GM15510 (cell line): ENCODE measurements around the gene UMAD1.

Source experiments
- POLR2A ChIP-seq: IDR thresholded peaks from 3 replicates; pipeline ENCODE4 v1.6.1; 2011; ENCODE audit warnings: borderline replicate concordance; ENCODE audit not compliant: insufficient read length; ENCODE audit errors: extremely low read depth

The UMAD1 gene

DNA sequence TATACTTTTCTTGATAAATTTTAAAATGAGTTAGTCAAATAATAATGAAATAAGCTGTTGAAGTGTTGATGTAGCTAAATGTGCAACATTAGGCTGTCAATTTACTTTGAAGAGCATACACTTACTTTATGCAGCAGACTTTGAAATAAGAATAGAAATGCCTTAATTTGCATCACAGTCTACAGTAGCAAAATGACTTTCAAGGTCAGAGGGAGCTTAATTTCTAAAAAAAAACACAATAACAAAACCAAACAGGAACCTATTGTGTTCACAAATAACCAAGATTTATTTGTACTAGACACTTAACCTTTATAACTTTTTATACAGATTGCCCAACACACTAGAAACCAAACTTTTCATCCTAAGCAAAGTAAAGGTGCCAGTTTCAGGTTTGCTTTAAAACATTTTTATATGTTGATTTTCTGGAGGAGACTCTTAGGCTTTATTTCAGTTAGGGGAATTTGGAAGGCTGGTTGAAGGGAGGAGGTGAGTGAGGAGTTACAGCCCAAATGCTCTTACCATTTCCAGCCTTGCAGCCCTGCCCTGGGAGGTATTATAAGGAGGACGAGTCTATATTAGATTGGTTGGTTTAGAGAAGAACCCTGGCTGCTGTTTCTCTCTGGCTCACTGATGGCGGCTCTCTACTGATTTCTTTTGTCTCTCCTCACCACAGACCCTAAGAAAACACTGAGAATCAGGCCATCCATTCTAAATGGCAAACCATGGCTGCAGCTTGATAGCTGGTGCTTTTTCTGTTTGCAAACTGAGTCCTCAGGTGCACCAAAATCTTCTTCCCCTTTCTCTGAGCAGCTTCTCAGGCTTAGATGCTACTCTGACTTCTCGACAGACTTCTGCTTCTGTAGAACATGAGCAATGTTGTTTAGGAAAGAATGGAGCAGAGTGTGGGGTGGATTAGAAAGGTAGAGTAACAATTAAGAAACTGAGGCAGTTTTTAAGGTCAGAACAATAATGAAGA lies 133.1 kb downstream of the UMAD1 start:
- TF ChIP-seq POLR2A, result no peak

DNA sequence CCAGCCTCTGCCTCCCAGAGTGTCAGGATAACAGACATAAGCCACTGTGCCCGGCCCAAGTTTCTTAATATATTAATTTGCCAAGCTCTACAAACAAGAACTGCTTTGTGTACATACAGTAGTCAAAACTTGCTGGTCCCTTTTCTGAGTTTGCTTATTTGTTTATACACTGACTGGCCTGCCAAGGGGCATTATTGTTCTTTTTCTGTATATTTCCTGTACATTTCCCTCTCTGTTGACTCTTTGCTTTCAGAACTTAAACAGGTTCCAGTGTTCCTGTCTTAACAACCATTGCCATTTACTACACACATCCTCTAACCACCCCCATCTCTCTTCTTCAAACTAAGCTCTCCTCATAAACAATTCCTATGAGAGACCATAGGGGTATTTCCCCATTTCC lies 139.3 kb downstream of the UMAD1 start:
- no peak for TF ChIP-seq POLR2A

DNA sequence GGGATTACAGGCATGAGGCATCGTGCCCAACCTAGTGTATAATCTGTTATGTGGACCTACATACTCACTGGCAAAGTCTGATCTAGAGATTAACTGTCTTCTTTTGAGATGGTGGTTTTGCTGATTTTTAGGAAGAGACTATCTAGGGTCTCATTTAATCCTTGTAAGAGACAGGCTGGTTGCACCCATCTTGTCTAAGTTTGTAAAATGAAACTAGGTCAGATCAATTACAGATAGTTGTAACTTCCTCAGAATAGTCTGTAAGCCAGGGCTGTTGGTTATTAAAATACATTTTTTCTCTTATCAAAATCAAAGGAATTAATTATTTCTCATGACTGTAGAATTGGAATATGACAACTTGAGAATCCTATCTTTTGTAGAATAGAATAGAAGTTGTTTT lies 142.4 kb downstream of the UMAD1 start:
- no peak for TF ChIP-seq POLR2A

DNA sequence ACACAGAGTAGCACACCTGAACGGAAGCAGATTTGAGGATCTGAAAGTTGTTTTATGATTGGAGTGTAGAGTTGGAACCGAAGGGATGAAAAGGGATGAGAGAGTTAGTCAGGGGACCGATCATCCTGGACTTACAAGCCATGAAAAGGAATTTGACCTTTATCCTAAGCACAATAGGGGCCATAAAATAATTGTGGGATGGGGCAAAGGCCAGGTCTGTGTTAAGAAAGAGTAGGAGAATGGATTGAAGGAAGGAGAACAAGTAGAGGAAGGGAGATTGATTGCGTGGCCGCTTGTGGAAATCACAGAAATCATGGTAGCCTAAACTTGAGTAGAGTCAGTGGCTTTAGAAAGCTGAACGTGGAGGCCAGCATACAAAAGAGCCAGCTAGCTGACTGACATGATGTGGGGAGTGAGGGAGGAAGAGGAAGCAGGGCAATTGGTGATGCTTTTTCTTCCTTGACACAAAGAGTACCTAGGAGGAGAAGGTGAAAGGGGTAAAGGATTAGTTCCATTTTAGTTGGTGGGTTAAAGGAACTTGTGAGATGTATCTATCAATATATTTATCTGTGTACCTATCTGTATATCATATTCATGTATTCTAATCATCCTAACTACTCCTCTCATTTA lies 144.9 kb downstream of the UMAD1 start:
- TF ChIP-seq POLR2A, result no peak

DNA sequence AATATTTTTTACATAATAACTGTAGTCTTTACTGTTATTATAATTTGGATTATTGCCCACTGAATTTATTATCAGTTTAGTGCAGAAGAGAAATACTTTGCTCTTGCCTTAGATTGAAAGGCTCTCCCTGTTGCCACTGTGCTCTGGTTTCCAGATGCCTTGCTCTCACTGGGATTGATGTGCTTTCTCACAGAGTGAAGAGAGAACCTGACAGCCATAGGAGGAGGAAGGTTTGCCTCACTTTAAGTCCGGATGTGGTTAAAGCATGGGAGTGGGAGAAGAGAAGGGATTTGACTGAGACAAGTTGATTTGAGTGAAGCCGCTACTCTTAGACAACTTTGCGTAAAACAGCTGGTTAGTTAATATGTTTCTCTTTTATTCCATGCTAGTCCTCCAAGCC lies 146.0 kb downstream of the UMAD1 start:
- TF ChIP-seq POLR2A, result no peak

DNA sequence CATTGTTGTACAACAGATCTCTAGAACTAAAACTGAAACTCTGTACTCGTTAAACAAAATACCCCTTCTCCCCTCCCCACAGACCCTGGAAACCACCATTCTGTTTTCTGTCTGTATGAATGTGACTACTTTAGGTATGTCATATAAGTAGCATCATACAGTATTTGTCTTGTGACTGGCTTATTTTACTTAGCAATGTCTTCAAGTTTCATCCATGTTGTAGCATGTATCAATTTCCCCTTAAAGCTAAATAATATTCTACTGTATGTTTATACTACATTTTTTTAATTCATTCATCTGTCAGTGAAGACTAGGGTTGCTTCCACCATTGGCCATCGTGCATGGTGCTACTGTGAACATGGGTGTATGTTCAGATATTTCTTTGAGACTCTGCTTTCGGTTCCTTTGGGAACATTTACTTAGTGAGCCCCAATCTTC lies 149.0 kb downstream of the UMAD1 start:
- no peak for TF ChIP-seq POLR2A

DNA sequence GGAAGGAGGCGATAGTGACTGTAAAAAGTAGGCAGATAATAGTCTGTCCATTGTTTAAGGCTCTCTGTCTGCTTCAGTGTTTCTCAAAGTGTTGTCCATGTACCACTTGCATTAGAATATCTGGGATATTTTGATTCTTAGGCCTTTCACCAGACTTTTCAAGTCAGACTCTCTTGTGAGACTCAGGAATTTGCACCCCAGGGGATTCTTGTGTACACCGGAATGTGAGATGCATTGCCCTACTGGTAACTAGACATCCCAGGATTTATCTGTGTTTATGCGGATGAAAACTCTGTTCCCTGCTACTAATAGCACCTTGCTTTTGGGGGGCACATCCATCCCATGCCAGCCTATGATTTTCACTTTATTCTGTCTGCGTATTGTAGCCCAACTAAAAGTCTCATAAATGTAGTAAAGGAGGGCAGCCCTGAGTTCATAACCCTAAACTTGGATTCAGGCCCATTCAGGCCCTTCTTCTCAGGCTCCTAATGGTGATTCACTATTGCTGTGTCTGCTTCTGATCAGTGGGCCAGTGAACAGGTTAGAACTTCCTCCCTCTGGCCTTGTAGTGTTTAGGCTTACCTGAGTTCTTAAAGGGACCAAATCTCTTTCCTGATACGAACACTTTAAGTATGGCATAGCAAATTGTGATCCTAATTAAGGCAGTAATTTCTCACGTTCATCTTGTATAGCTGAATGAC lies 149.6 kb downstream of the UMAD1 start:
- no peak for TF ChIP-seq POLR2A

DNA sequence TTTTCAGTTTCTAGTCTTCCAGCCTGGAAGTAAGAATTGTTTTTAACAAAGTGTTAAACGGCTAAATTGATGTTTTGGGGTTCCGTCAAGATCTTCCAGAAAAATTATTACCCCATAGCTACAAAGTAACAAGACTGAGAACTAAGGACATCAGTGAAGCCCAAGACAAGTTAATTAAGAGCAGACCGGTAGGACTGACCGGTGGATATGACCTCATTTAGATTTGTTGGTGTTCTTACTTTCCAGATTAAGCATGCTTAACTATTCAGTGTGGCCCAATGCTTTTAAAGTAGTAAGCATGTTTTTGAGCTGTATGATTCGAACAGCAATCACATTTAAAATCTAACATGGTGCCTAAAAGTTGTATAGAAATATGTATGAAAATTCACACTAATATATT lies 151.0 kb downstream of the UMAD1 start:
- TF ChIP-seq POLR2A, result no peak

DNA sequence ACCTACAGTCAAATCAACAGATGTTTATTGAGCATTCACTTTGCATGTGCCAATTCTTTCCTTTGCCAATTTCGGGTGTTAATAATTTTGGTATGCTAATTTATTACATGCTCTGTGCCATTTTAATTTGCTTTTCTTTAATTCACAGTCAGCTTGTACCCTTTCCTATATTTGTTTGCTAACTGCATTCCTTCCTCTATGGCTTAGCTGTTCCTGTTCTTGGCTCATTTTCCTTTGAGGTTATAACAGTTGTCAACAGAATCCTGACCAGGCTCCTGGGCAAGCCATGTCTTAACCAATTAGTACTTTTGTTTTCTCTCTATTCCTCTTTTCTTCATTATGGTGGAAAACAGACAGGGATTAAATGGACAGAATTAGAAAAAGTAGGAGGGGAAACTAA lies 151.5 kb downstream of the UMAD1 start:
- TF ChIP-seq POLR2A, result no peak

DNA sequence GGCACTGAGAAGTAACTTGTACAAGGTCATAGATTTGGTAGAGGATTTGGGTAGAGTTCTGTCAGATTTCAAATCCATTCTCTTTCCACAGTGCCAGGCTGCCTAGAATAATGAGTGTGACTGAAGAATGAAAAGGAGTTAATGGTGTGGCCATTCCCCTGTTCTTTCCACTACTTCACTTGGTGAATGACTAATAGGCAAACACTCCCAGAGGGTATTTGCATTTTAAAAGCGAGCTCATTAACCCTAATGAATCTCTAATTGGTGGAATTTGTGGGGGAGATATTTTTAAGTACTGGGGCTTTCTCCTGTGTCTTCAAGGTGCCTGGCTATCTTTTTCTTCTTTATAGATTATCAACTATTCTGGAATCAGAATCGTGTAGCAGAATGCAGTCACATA lies 152.7 kb downstream of the UMAD1 start:
- TF ChIP-seq POLR2A, result no peak

DNA sequence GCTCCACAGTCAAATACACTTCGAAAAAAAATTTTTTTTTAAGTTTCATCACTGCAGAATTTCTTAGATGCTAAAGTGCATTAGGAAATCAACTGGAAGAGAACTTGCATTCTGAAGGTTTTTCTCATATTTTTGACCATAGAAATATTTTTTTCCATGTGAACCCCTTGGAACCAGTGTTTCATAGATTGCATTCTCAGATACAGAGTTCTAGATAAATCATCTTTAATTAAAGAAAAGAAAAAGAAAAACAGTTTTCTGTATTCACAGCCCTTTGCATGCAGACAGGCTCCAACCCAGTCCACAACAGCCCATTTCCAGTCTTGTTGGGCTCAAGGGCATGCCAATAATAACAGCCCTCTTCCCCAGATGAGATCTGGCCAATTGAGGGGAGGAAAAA lies 153.4 kb downstream of the UMAD1 start:
- no peak for TF ChIP-seq POLR2A

DNA sequence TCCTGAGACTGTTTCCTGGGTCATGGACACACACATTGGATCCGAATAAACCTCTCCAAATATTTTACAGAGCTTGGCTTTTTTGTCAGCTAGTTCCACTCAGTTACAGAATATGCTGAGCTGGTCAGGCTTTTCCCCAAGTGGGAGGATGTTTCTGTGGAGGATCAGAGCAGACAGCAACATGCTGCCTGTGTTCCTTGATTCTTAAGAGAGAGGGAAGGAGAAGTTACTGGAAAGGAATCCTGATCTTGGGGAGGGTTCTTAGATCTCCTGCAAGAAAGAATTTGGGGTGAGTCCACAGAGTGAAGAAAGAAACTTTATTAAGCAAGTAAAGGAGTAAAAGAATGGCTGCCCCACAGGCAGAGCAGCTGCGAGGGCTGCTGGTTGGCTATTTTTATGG lies 154.7 kb downstream of the UMAD1 start:
- no peak for TF ChIP-seq POLR2A

DNA sequence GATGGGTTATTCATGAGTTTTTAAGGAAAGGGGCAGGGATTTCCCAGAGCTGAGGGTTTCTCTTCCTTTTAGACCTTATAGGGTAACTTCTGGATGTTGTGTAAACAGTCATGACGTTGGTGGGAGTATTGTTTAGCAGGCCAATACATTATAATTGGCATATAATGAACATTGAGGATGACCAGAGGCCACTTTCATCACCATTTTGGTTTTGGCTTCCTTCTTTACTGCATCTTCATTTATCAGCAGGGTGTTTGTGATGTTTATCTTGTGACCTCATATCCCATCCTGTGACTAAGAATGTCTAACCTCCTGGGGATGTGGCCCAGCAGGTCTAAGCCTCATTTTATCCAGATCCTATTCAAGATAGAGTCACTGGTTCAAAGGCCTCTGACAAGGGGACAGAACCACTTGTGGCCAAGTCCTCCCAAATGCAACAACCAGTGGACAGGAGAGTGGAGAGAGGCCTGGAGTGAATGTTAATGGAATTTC lies 155.1 kb downstream of the UMAD1 start:
- no peak for TF ChIP-seq POLR2A

DNA sequence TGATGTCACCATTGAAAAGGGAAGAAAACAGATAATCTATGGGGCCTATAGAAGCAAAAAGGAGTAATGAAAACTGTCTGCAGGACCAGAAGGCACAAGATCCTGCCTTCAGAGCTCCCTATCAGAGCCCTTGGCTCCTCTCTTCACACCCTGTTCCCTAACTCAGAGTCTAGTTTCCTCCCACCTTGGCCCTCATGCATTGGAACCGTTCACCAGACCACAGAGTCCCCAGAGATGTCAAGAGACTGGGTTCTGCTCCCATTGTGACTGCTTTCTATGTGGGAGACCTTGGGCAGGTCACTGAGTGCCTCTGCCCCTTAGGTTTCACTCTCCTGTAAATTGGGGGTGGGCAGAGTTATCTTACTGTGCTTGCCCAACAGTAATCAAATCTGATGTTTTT lies 158.0 kb downstream of the UMAD1 start:
- no peak for TF ChIP-seq POLR2A

DNA sequence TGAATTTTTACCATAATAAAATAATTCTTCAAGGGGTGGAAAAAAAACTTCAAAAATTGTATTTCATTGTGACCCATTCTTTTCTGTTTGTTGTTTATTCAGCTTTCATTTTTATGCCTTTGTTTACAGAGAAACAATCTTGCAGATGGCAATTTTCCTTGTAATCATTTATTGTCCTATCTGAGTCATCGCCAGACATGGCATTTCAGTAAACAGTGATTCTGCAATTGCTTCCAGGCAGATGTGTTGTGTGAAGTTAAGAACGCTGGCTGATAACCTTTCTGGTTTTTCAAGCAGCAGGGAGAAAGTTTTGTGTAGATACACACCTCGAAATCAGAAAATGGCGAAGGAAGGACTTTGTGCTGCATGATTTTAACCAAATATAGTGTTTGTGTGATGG lies 158.6 kb downstream of the UMAD1 start:
- TF ChIP-seq POLR2A, result no peak
